Endometrial microvascular endothelial cells (primary cell): ENCODE results near the gene PBX2. TPM values are rescaled to one million over a fixed set of nuclear protein-coding genes. Genes with fewer than 3 reads are reported as not detected.

Experiments
- in situ Hi-C: cut with HindIII; loops from 2 replicates; pipeline ENCODE4 v1.10.0; 2017; ENCODE audit warnings: low sequenced_read_pairs, low pct_unique_long_range_greater_than_20kb; ENCODE audit errors: inconsistent ontology term
- total RNA-seq: library from RNA; depleted of rRNA; stranded (reverse); fragments of >200 nt; gene quantifications from one replicate; pipeline ENCODE4 v1.2.3, GENCODE V29; 2015; ENCODE audit errors: inconsistent ontology term

Gene PBX2
- total RNA-seq, 1 donor from 2014 or later, result 32.9 TPM

DNA sequence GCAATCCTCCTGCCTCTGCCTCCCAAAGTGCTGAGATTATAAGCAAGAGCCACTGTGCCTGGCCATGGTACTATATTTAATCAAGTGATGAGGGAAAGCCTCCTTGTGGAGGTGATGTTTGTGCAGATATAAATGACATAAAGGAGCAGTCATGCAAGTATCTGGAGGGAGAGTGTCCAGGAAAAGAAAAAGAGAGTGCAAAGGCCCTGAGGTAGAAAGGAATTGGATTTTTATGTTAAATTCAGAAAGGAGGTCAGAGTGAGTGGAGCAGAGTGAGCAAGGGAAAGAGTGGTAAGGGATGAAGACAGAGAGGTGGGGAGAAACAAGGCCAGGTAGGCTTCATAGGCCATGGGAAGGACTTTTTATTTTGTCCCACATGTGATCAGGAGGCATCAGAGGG, 52.5 kb downstream of the PBX2 start:
- in situ Hi-C loops, result no loop called here

Other genes with a start within 250 kb of the PBX2 start
- gene CFB, start 244.1 kb downstream of the PBX2 start, total RNA-seq, result 1.6 TPM
- 141 TPM for gene NELFE, start 231.2 kb downstream of the PBX2 start, total RNA-seq
- gene SKIC2, start 231.0 kb downstream of the PBX2 start, total RNA-seq, result 78.6 TPM
- gene DXO, start 218.1 kb downstream of the PBX2 start, total RNA-seq, result 13.8 TPM
- 1.0 TPM for gene C4A, start 208.1 kb downstream of the PBX2 start, total RNA-seq
- 1.1 TPM for gene C4B, start 175.4 kb downstream of the PBX2 start, total RNA-seq
- gene CYP21A2, start 151.8 kb downstream of the PBX2 start, total RNA-seq, result not detected
- not detected for gene TNXB, start 80.9 kb downstream of the PBX2 start, total RNA-seq
- 23.0 TPM for gene ATF6B, start 62.0 kb downstream of the PBX2 start, total RNA-seq
- 7.9 TPM for gene FKBPL, start 59.9 kb downstream of the PBX2 start, total RNA-seq
- not detected for gene PRRT1, start 38.3 kb downstream of the PBX2 start, total RNA-seq
- 49.3 TPM for gene PPT2, start 36.1 kb downstream of the PBX2 start, total RNA-seq
- 6.6 TPM for gene EGFL8, start 25.6 kb downstream of the PBX2 start, total RNA-seq
- gene AGPAT1, start 14.1 kb downstream of the PBX2 start, total RNA-seq, result 37.0 TPM
- gene RNF5, start 11.8 kb downstream of the PBX2 start, total RNA-seq, result 57.0 TPM
- gene AGER, start 5.9 kb downstream of the PBX2 start, total RNA-seq, result 0.65 TPM
- 31.0 TPM for gene GPSM3, start 2.4 kb upstream of the PBX2 start, total RNA-seq
- 101 TPM for gene NOTCH4, start 33.9 kb upstream of the PBX2 start, total RNA-seq
- gene TSBP1, start 181.7 kb upstream of the PBX2 start, total RNA-seq, result not detected
- gene BTNL2, start 217.0 kb upstream of the PBX2 start, total RNA-seq, result not detected
- gene HLA-DRA, start 249.7 kb upstream of the PBX2 start, total RNA-seq, result not detected